ENCODE measurements around the gene PICK1. TPM values are rescaled to one million over a fixed set of nuclear protein-coding genes. Genes with fewer than 3 reads are reported as not detected.

PICK1 gene
- total RNA-seq, 1 donor, result 6.5 TPM

DNA sequence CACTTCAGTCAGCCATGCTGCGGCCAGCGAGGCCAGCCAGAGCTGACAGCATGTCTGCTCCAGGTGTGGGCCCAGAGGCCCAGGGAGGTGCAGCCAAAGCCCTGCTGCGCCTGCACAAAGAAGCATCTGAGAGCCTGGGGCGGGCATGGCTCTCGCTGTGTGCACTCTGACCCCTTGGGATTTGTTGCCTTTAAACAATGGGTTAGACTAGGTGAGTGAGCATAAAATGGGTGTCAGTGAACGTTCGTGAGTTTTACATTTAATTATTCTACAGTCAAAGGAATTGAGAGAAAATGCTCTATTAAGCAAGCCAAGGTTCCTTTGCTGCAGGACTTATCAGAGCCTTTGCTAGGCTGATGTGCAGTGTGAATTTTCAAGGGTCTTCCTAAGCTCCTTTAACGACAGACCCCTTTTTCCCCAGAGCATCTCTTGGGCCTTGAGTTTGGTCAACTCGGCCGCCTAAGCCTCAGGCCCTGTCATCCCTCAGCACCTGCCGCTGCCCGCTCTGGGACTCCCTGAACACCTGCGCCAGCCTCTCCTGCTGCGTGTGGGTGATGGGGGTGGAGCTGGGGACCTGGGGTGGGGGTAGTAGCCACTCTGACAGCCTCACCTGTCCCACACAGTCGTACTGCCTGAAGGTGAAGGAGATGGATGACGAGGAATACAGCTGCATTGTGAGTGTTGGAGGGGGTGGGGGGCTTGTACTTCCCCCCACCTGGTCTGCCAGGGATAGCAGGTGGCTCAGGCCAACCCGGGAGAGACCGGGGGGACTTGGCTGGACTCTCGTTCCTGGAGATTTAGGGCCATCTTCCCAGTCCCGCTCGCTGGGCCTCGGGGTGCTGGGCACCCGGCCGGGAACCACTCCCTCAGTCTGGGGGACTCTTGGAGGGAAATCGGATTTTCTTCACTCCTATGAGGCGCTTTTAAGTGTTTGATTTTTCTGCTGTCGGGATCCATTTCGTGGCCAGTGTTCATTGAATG, 16.2 kb downstream of the PICK1 start:
- TF ChIP-seq, protein P1, sequence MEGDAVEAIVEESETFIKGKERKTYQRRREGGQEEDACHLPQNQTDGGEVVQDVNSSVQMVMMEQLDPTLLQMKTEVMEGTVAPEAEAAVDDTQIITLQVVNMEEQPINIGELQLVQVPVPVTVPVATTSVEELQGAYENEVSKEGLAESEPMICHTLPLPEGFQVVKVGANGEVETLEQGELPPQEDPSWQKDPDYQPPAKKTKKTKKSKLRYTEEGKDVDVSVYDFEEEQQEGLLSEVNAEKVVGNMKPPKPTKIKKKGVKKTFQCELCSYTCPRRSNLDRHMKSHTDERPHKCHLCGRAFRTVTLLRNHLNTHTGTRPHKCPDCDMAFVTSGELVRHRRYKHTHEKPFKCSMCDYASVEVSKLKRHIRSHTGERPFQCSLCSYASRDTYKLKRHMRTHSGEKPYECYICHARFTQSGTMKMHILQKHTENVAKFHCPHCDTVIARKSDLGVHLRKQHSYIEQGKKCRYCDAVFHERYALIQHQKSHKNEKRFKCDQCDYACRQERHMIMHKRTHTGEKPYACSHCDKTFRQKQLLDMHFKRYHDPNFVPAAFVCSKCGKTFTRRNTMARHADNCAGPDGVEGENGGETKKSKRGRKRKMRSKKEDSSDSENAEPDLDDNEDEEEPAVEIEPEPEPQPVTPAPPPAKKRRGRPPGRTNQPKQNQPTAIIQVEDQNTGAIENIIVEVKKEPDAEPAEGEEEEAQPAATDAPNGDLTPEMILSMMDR (IDR thresholded peaks at IDR 0.05; ENCODE audit: insufficient read depth, low read length), result no peak
- H3K4me3 ChIP-seq (ENCODE audit: low read depth, low read length), result no peak overlapping the region
- DNase-seq (ENCODE audit: low read depth), result no peak

DNA sequence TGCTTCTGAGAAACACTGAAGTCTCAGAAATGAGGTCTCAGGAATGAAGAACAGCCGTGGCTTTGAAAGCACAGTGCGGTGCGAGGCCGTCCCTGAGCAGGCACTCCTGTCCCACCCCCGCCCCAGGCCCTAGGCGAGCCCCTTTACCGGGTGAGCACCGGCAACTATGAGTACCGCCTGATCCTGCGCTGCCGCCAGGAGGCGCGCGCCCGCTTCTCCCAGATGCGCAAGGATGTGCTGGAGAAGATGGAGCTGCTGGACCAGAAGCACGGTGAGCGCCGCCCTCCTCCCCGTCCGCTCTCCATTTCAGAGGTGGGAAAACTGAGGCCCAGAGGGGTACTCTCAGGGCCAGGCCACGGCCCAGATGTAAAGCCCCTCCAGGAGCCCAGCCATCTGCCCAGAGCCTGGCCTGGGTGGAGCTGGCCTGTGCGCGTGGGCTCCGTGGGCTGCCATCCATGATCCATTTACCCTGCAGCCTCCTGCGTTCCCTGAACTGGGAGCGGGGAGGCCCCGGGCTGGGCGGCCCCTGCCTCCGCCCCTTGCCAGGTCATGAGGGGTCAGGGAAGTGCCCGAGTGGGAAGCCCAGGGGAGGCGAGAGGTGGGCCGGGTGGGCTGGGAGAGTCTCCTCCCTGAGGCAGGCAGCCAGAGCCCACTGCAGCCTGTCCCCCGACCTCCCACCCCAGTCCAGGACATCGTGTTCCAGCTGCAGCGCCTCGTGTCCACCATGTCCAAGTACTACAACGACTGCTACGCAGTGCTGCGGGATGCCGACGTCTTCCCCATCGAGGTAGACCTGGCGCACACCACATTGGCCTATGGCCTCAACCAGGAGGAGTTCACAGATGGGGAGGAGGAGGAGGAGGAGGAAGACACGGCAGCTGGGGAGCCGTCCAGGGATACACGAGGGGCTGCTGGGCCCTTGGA, 17.2 kb downstream of the PICK1 start:
- TF ChIP-seq, protein P1 (IDR thresholded peaks at IDR 0.05; ENCODE audit: insufficient read depth, low read length), result peak; percentile 54
- H3K4me3 ChIP-seq (ENCODE audit: low read depth, low read length), result no peak overlapping the region
- peak; percentile 29 for DNase-seq (ENCODE audit: low read depth)

DNA sequence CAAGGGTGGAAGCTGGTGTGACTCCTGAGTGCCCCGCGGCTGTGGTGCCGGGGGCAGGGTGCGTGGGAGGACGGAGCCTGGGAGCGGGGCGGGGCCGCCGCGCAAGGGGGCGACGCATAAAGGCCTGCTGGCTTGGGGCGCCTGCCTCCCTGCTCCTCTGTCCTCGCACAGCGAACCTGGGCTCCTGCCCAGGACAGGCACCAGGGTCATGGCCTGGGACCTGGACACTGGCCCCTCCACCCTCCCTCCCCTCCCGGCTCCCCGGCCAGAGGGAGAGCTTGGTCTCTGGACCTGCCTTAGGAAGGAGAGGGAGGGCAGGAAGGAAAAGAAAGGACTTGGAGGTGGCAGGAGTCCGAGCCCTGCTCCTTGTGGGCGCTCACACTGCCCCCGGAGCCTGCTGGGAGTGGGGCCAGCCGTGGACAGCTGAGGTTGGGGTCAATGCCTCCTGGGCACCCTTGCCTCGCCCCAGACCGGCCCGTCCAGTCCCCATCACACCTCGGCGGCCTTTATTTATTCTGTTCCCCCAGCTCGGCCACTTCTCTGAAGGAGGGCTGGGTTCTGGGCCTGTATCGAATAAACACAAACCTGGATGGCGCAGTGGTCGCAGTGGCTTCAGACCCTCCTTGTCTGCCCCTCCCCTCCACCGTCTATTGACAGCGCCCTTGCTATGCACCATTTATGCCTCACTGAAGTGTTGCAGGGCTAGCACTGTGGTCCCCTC, 18.1 kb downstream of the PICK1 start:
- no peak for DNase-seq (ENCODE audit: low read depth)
- no peak overlapping the region for H3K4me3 ChIP-seq (ENCODE audit: low read depth, low read length)
- TF ChIP-seq, protein P1 (IDR thresholded peaks at IDR 0.05; ENCODE audit: insufficient read depth, low read length), result no peak

DNA sequence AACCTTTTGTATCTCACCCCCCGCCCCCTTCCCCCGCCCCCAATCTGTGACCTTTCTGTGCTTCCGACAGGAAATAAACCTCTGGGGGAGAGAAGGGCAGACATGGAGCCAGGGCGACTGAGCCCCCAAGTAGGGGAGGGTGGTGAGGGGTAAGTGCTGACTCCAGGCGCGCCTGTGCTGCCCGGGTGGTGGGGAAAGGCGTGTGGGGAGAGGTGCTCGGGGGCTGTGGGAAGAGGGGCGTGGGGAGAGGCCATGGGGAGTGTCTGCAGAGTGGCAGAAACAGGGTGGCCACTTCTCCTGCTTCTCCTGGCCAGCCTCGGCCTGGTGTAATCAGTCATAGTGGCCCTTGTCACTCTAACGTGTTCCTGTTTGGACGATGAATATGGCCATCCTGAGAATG, 18.8 kb downstream of the PICK1 start:
- no peak overlapping the region for H3K4me3 ChIP-seq (ENCODE audit: low read depth, low read length)
- no peak for DNase-seq (ENCODE audit: low read depth)
- TF ChIP-seq, protein P1 (IDR thresholded peaks at IDR 0.05; ENCODE audit: insufficient read depth, low read length), result no peak

DNA sequence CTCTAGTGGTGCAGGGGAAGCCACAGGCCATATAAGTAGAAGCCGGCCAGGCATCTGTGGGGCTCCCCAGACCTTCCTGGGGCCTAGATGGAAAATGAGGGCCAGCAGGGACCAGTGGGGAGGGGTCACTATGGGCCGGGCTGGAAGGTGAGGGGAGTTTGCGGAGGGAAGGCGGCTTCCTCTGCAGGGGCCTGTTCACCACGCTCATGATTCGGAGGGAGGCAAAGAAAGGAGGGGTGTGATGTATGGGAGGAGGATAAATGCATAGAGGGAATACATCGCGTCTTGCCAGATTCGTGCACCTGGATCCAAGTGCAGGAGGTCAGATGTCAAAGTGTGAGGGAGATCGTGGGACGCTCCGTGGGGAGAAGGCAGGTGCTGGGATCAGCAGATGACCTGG, 19.9 kb downstream of the PICK1 start:
- no peak overlapping the region for H3K4me3 ChIP-seq (ENCODE audit: low read depth, low read length)
- DNase-seq (ENCODE audit: low read depth), result no peak
- TF ChIP-seq, protein P1 (IDR thresholded peaks at IDR 0.05; ENCODE audit: insufficient read depth, low read length), result no peak

DNA sequence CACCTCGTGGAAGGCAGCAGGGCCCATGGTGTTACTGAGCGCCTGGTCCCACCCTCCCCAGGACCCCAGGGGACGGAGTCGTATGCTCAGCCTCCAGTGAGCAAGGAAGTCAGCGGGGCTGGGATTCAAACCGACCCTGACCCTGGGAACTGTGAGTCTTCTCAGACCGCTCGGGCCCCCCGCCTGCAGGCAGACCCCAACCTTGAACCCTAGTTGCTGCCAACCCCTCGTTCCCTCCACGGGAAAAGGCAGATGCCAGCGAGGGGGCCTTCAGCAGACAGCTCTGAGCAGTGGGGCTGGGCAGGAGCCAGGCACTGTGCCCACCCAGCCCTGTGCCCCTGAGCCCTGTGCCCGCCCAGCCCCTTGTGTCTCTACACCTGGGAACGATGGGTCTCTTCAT, 20.4 kb downstream of the PICK1 start:
- no peak overlapping the region for H3K4me3 ChIP-seq (ENCODE audit: low read depth, low read length)
- TF ChIP-seq, protein P1 (IDR thresholded peaks at IDR 0.05; ENCODE audit: insufficient read depth, low read length), result no peak
- no peak for DNase-seq (ENCODE audit: low read depth)

Data from fibroblast of the aortic adventitia (primary cell).